ENCODE results near the gene CCDC88B. TPM values are rescaled to one million over a fixed set of nuclear protein-coding genes. Genes with fewer than 3 reads are reported as not detected.
"Not testable (repeated sequence)": the region's sequence is repeated elsewhere in the genome, so short reads cannot be mapped to it uniquely, and the experiment has no call there.

Gene CCDC88B
- total RNA-seq, 1 experiment from 2014 or later, result 11.4 TPM

GRCh38 chr11:64320556-64320955 lies 19.4 kb upstream of the CCDC88B start:
- DNase-seq (ENCODE audit: low spot score), result no peak

GRCh38 chr11:64321026-64321425 lies 19.0 kb upstream of the CCDC88B start:
- DNase-seq (ENCODE audit: low spot score), result no peak

- DNase-seq (ENCODE audit: low spot score), result peak; percentile 89
These were observed 18.5 kb upstream of the CCDC88B start for GRCh38 chr11:64321533-64321932.

GRCh38 chr11:64322925-64323260 lies 17.1 kb upstream of the CCDC88B start:
- DNase-seq (ENCODE audit: low spot score), result no peak

- DNase-seq (ENCODE audit: low spot score), result no peak
These were observed 16.6 kb upstream of the CCDC88B start for GRCh38 chr11:64323373-64323772.

- not testable (repeated sequence) for DNase-seq (ENCODE audit: low spot score)
These were observed 16.0 kb upstream of the CCDC88B start for GRCh38 chr11:64323984-64324383.

GRCh38 chr11:64324692-64325469 lies 15.1 kb upstream of the CCDC88B start:
- DNase-seq (ENCODE audit: low spot score), result no peak

GRCh38 chr11:64327375-64327774 lies 12.6 kb upstream of the CCDC88B start:
- DNase-seq (ENCODE audit: low spot score), result no peak

GRCh38 chr11:64327993-64328392 lies 12.0 kb upstream of the CCDC88B start:
- DNase-seq (ENCODE audit: low spot score), result no peak

GRCh38 chr11:64330888-64331287 lies 9.1 kb upstream of the CCDC88B start:
- DNase-seq (ENCODE audit: low spot score), result no peak

- DNase-seq (ENCODE audit: low spot score), result peak; percentile 96
These were observed 8.2 kb upstream of the CCDC88B start for GRCh38 chr11:64331569-64332371.

GRCh38 chr11:64333556-64333955 lies 6.4 kb upstream of the CCDC88B start:
- no peak for DNase-seq (ENCODE audit: low spot score)

GRCh38 chr11:64334764-64335735 lies 5.0 kb upstream of the CCDC88B start:
- peak; percentile 71 for DNase-seq (ENCODE audit: low spot score)

GRCh38 chr11:64337538-64338249 lies 2.3 kb upstream of the CCDC88B start:
- DNase-seq (ENCODE audit: low spot score), result no peak

GRCh38 chr11:64338716-64339115 lies 1.3 kb upstream of the CCDC88B start:
- DNase-seq (ENCODE audit: low spot score), result no peak

GRCh38 chr11:64339286-64339685 lies 718 bp upstream of the CCDC88B start:
- DNase-seq (ENCODE audit: low spot score), result no peak

- DNase-seq (ENCODE audit: low spot score), result no peak
These were observed 799 bp downstream of the CCDC88B start for GRCh38 chr11:64340671-64341335.

- DNase-seq (ENCODE audit: low spot score), result no peak
These were observed 1.4 kb downstream of the CCDC88B start for GRCh38 chr11:64341429-64341828.

GRCh38 chr11:64341851-64342791 lies 2.1 kb downstream of the CCDC88B start:
- peak; percentile 93 for DNase-seq (ENCODE audit: low spot score)

All from HT-29 (cell line).